Activated CD4-positive, alpha-beta T cell treated with anti-CD3 and anti-CD28 coated beads, Interleukin-2, amount 10 ng/mL, durations not matched to agents 7 days and 5 days (primary cell): ENCODE results near the gene GAK. TPM values are rescaled to one million over a fixed set of nuclear protein-coding genes. Genes with fewer than 3 reads are reported as not detected.
A peak's percentile ranks its signal among the peaks of the same experiment; 100 is the strongest.
"Not testable (repeated sequence)": the region's sequence is repeated elsewhere in the genome, so short reads cannot be mapped to it uniquely, and the experiment has no call there.

Experiments used
- CTCF ChIA-PET: fragments of 350-600 bp; sonication (Branson Sonifier 250); formaldehyde crosslinking; loops from one replicate; lab custom pipeline; 2021; ENCODE audit warnings: antibody characterized with exemption; lab: Charles Lee
- POLR2A ChIA-PET: fragments of 350-600 bp; sonication (Branson Sonifier 250); formaldehyde crosslinking; loops from one replicate; lab custom pipeline; 2021; ENCODE audit warnings: antibody characterized with exemption; lab: Charles Lee
- DNase-seq: peaks from one replicate; pipeline ENCODE4 v3.0.0-alpha.2; 2020
- H3K27ac Mint-ChIP-seq: one replicate; pipeline ENCODE4 v1.8.0; 2021; ENCODE audit warnings: mild to moderate bottlenecking, moderate library complexity, mixed read lengths
- H3K27me3 Mint-ChIP-seq: one replicate; pipeline ENCODE4 v1.8.0; 2021; ENCODE audit warnings: mixed read lengths
- H3K36me3 Mint-ChIP-seq: one replicate; pipeline ENCODE4 v1.8.0; 2021; ENCODE audit warnings: low read depth, mixed read lengths
- H3K4me1 Mint-ChIP-seq: one replicate; pipeline ENCODE4 v1.8.0; 2021; ENCODE audit warnings: mixed read lengths
- H3K4me3 Mint-ChIP-seq: one replicate; pipeline ENCODE4 v1.8.0; 2021; ENCODE audit warnings: mild to moderate bottlenecking, moderate library complexity, mixed read lengths
- H3K9me3 Mint-ChIP-seq: one replicate; pipeline ENCODE4 v1.8.0; 2021; ENCODE audit warnings: mixed read lengths
- total RNA-seq, 2 experiments: library from RNA; stranded (reverse); gene quantifications; one replicate each; pipeline ENCODE4 v1.2.3, GENCODE V29; 2021

The GAK gene
- total RNA-seq, 2 experiments from 2014 or later: 133 to 148 TPM

- peak overlapping the region; percentile 28 for H3K27ac Mint-ChIP-seq
- H3K36me3 Mint-ChIP-seq: peaks cover 41% of the 10 kb centered on the region
- H3K4me1 Mint-ChIP-seq: peaks cover 65% of the 10 kb centered on the region
- no peak for DNase-seq
- ChIA-PET POLR2A (no interaction called here), CTCF (interaction anchor here (1.0 kb wide), 2 partner anchors 10 kb away, joined by 3 read pairs; partner anchors contain the start of genes GAK and TMEM175)
- H3K4me3 Mint-ChIP-seq: no peak overlapping the region
- H3K27me3 Mint-ChIP-seq: no peaks in the 10 kb centered on the region
- H3K9me3 Mint-ChIP-seq: peaks cover 9% of the 10 kb centered on the region
Observed at GRCh38 chr4:921830-922331, 10.2 kb downstream of the GAK start.

GRCh38 chr4:919004-919680, 13.0 kb downstream of the GAK start:
- Mint-ChIP-seq H3K36me3 (peaks cover 35% of the 10 kb centered on the region), H3K4me1 (peaks cover 64% of the 10 kb centered on the region)
- POLR2A ChIA-PET, H3K27ac Mint-ChIP-seq, H3K9me3 Mint-ChIP-seq, H3K4me3 Mint-ChIP-seq, DNase-seq, H3K27me3 Mint-ChIP-seq, CTCF ChIA-PET: not testable (repeated sequence)

- H3K27me3 Mint-ChIP-seq, H3K9me3 Mint-ChIP-seq, H3K4me3 Mint-ChIP-seq, DNase-seq, POLR2A ChIA-PET, CTCF ChIA-PET, H3K27ac Mint-ChIP-seq: not testable (repeated sequence)
- Mint-ChIP-seq H3K36me3 (peaks cover 35% of the 10 kb centered on the region), H3K4me1 (peaks cover 62% of the 10 kb centered on the region)
Observed at GRCh38 chr4:918591-918990, 13.5 kb downstream of the GAK start.

- Mint-ChIP-seq H3K27ac (no peak overlapping the region), H3K36me3 (peaks cover 36% of the 10 kb centered on the region), H3K27me3 (no peaks in the 10 kb centered on the region), H3K9me3 (peaks cover 9% of the 10 kb centered on the region), H3K4me3 (no peak overlapping the region), H3K4me1 (peaks cover 56% of the 10 kb centered on the region)
- ChIA-PET POLR2A (no interaction called here), CTCF (no interaction called here)
- no peak for DNase-seq
Observed at GRCh38 chr4:917992-918391, 14.1 kb downstream of the GAK start.

- Mint-ChIP-seq H3K4me1 (peaks cover 53% of the 10 kb centered on the region), H3K27me3 (no peaks in the 10 kb centered on the region), H3K27ac (no peak overlapping the region), H3K9me3 (peaks cover 9% of the 10 kb centered on the region), H3K36me3 (peaks cover 37% of the 10 kb centered on the region), H3K4me3 (no peak overlapping the region)
- no peak for DNase-seq
- ChIA-PET CTCF (no interaction called here), POLR2A (no interaction called here)
Observed at GRCh38 chr4:917466-917865, 14.7 kb downstream of the GAK start.

GRCh38 chr4:915595-915994, 16.5 kb downstream of the GAK start:
- POLR2A ChIA-PET: no interaction called here
- Mint-ChIP-seq H3K36me3 (peaks cover 35% of the 10 kb centered on the region), H3K27ac (no peak overlapping the region), H3K4me3 (no peak overlapping the region), H3K9me3 (peaks cover 9% of the 10 kb centered on the region), H3K27me3 (no peaks in the 10 kb centered on the region), H3K4me1 (peaks cover 42% of the 10 kb centered on the region)
- peak; percentile 24 for DNase-seq
- CTCF ChIA-PET: no interaction called here

GRCh38 chr4:915041-915474, 17.1 kb downstream of the GAK start:
- peaks cover 32% of the 10 kb centered on the region for H3K36me3 Mint-ChIP-seq
- H3K4me3 Mint-ChIP-seq: no peak overlapping the region
- no peak for DNase-seq
- ChIA-PET POLR2A (no interaction called here), CTCF (no interaction called here)
- peaks cover 40% of the 10 kb centered on the region for H3K4me1 Mint-ChIP-seq
- peak overlapping the region; percentile 31 for H3K27ac Mint-ChIP-seq
- peaks cover 9% of the 10 kb centered on the region for H3K9me3 Mint-ChIP-seq
- H3K27me3 Mint-ChIP-seq: no peaks in the 10 kb centered on the region

- no peak for DNase-seq
Observed at GRCh38 chr4:914531-914930, 17.6 kb downstream of the GAK start.

GRCh38 chr4:913280-913618, 18.9 kb downstream of the GAK start:
- no peak overlapping the region for H3K27ac Mint-ChIP-seq
- POLR2A ChIA-PET: no interaction called here
- DNase-seq: no peak
- H3K36me3 Mint-ChIP-seq: peaks cover 37% of the 10 kb centered on the region
- H3K4me1 Mint-ChIP-seq: peaks cover 34% of the 10 kb centered on the region
- H3K4me3 Mint-ChIP-seq: no peak overlapping the region
- CTCF ChIA-PET: no interaction called here
- peaks cover 8% of the 10 kb centered on the region for H3K9me3 Mint-ChIP-seq
- no peaks in the 10 kb centered on the region for H3K27me3 Mint-ChIP-seq

More at GRCh38 chr4:914531-914930, 17.6 kb downstream of the GAK start:
- CTCF ChIA-PET: no interaction called here
- Mint-ChIP-seq H3K9me3 (peaks cover 9% of the 10 kb centered on the region), H3K4me1 (peaks cover 37% of the 10 kb centered on the region), H3K4me3 (no peak overlapping the region), H3K27ac (no peak overlapping the region), H3K27me3 (no peaks in the 10 kb centered on the region), H3K36me3 (peaks cover 32% of the 10 kb centered on the region)
- POLR2A ChIA-PET: no interaction called here

GRCh38 chr4:912548-913279, 19.4 kb downstream of the GAK start:
- ChIA-PET CTCF (interaction anchor here (1.0 kb wide), 1 partner anchor 9 kb away, joined by 3 read pairs; no protein-coding TSS in a partner anchor), POLR2A (no interaction called here)
- Mint-ChIP-seq H3K4me3 (no peak overlapping the region), H3K4me1 (peaks cover 29% of the 10 kb centered on the region), H3K9me3 (peaks cover 2% of the 10 kb centered on the region), H3K27ac (no peak overlapping the region), H3K36me3 (peaks cover 37% of the 10 kb centered on the region), H3K27me3 (no peaks in the 10 kb centered on the region)
- DNase-seq: no peak

GRCh38 chr4:911871-912490, 20.1 kb downstream of the GAK start:
- H3K36me3 Mint-ChIP-seq: peaks cover 36% of the 10 kb centered on the region
- no peaks in the 10 kb centered on the region for H3K9me3 Mint-ChIP-seq
- no peak for DNase-seq
- H3K27ac Mint-ChIP-seq: no peak overlapping the region
- H3K4me3 Mint-ChIP-seq: no peak overlapping the region
- peaks cover 24% of the 10 kb centered on the region for H3K4me1 Mint-ChIP-seq
- H3K27me3 Mint-ChIP-seq: no peaks in the 10 kb centered on the region
- ChIA-PET CTCF (interaction anchor here (1.0 kb wide), 1 partner anchor 9 kb away, joined by 3 read pairs; no protein-coding TSS in a partner anchor), POLR2A (no interaction called here)

- Mint-ChIP-seq H3K4me1 (peaks cover 17% of the 10 kb centered on the region), H3K27me3 (no peaks in the 10 kb centered on the region), H3K4me3 (no peak overlapping the region), H3K36me3 (peaks cover 42% of the 10 kb centered on the region), H3K9me3 (peaks cover 5% of the 10 kb centered on the region), H3K27ac (no peak overlapping the region)
- no peak for DNase-seq
- CTCF ChIA-PET: interaction anchor here (0.5 to 1.0 kb wide), 2 partner anchors 10 to 12 kb away, joined by 3 read pairs; no protein-coding TSS in a partner anchor
- POLR2A ChIA-PET: no interaction called here
Observed at GRCh38 chr4:911221-911751, 20.8 kb downstream of the GAK start.
